Endodermal cell (in vitro differentiated cells): Measurements from ENCODE around the gene CASZ1. TPM values are rescaled to one million over a fixed set of nuclear protein-coding genes. Genes with fewer than 3 reads are reported as not detected.

Source experiments
- DNase-seq: peaks from one replicate; pipeline ENCODE4 v3.0.0-alpha.2; 2017
- H3K27ac ChIP-seq: 2 replicates; pipeline ENCODE4 v1.5.1; 2013; ENCODE audit warnings: mild to moderate bottlenecking, low read depth, low read length, moderate library complexity
- H3K27me3 ChIP-seq: 2 replicates; pipeline ENCODE4 v1.6.1; 2013; ENCODE audit warnings: mild to moderate bottlenecking, low read length, moderate library complexity; ENCODE audit not compliant: insufficient read depth, control insufficient read depth, poor library complexity, severe bottlenecking
- H3K36me3 ChIP-seq: 2 replicates; pipeline ENCODE4 v1.7.0; 2013; ENCODE audit warnings: mild to moderate bottlenecking, low read length, moderate library complexity; ENCODE audit not compliant: control insufficient read depth, insufficient read depth
- H3K4me1 ChIP-seq: one replicate; pipeline ENCODE4 v1.7.0; 2013; ENCODE audit warnings: low read length; ENCODE audit not compliant: control insufficient read depth, insufficient read depth
- H3K4me3 ChIP-seq: 2 replicates; pipeline ENCODE4 v1.5.1; 2013; ENCODE audit warnings: mild to moderate bottlenecking, low read length, moderate library complexity
- H3K9ac ChIP-seq: 2 replicates; pipeline ENCODE4 v1.6.1; 2013; ENCODE audit warnings: mild to moderate bottlenecking, low read length, moderate library complexity; ENCODE audit not compliant: poor library complexity, severe bottlenecking; ENCODE audit errors: extremely low read depth
- H3K9me3 ChIP-seq: 2 replicates; pipeline ENCODE4 v1.6.1; 2013; ENCODE audit warnings: mild to moderate bottlenecking, low read length, moderate library complexity; ENCODE audit not compliant: control insufficient read depth
- H3K27ac Mint-ChIP-seq: 2 replicates; pipeline ENCODE4 v1.8.0; 2020; ENCODE audit warnings: mixed read lengths
- H3K27me3 Mint-ChIP-seq: 2 replicates; pipeline ENCODE4 v1.8.0; 2021; ENCODE audit warnings: mild to moderate bottlenecking, mixed read lengths; ENCODE audit not compliant: insufficient read depth
- H3K36me3 Mint-ChIP-seq: 2 replicates; pipeline ENCODE4 v1.8.0; 2020; ENCODE audit warnings: low read depth, mixed read lengths
- H3K4me1 Mint-ChIP-seq: 2 replicates; pipeline ENCODE4 v1.8.0; 2020; ENCODE audit warnings: mixed read lengths
- H3K4me3 Mint-ChIP-seq: 2 replicates; pipeline ENCODE4 v1.8.0; 2020; ENCODE audit warnings: mild to moderate bottlenecking, moderate library complexity, mixed read lengths
- H3K9me3 Mint-ChIP-seq: 2 replicates; pipeline ENCODE4 v1.8.0; 2020; ENCODE audit warnings: mild to moderate bottlenecking, mixed read lengths
- WGBS, 2 experiments: methylation state at CpG; one replicate each; pipeline versions ENCODE4 v1.1.5 to v1.1.7; 2013; ENCODE audit warnings: missing lambda C conversion rate in 2 of 2, mixed read lengths in 1 of 2; ENCODE audit not compliant: insufficient coverage in 1 of 2, insufficient read length in 1 of 2; 5-methylcytosine and 5-hydroxymethylcytosine counted together
- total RNA-seq, 2 donors: library from RNA; stranded (reverse); fragmentation: NEBNext Ultra II Directional in 1 of 2; extraction: Animal tissue kit (Norgen Biotek cat#: 25700) in 1 of 2; gene quantifications; 2 replicates in 1 of 2; 3 replicates in 1 of 2; pipeline ENCODE4 v1.2.1, GENCODE V29; 2021
- TF ChIP-seq, protein P1 (sequence below): fragments of 200-600 bp; sonication (generic); conservative IDR thresholded peaks from 2 replicates; pipeline ENCODE4 v1.5.0; 2021; ENCODE audit warnings: antibody characterized with exemption, mild to moderate bottlenecking

The CASZ1 gene
- total RNA-seq, 2 donors from 2014 or later = 3.5 to 5.9 TPM

DNA sequence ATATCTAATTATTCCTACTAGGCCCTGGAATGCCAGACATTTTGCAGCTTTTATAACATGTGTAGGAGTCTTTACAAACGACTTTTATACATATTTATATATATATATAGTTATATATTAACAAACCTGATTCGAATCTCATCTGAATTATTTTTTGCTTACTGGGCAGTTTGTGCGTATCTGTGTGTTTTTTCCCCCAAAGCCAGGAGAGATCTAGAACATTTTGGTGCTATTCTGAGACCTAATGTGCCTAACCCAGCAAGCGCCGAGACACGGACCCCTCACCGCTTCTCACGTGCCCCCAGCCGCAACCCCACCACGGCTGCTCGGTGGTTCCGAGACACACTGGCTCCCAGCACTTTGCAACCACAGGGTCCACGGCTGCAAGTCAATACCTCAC, 54.8 kb downstream of the CASZ1 start:
- TF ChIP-seq, protein P1, sequence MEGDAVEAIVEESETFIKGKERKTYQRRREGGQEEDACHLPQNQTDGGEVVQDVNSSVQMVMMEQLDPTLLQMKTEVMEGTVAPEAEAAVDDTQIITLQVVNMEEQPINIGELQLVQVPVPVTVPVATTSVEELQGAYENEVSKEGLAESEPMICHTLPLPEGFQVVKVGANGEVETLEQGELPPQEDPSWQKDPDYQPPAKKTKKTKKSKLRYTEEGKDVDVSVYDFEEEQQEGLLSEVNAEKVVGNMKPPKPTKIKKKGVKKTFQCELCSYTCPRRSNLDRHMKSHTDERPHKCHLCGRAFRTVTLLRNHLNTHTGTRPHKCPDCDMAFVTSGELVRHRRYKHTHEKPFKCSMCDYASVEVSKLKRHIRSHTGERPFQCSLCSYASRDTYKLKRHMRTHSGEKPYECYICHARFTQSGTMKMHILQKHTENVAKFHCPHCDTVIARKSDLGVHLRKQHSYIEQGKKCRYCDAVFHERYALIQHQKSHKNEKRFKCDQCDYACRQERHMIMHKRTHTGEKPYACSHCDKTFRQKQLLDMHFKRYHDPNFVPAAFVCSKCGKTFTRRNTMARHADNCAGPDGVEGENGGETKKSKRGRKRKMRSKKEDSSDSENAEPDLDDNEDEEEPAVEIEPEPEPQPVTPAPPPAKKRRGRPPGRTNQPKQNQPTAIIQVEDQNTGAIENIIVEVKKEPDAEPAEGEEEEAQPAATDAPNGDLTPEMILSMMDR = no peak
- Mint-ChIP-seq H3K4me3 (no peak overlapping the region), H3K9me3 (no peaks in the 10 kb centered on the region), H3K27me3 (peaks cover 2% of the 10 kb centered on the region), H3K36me3 (no peaks in the 10 kb centered on the region), H3K4me1 (peaks cover 4% of the 10 kb centered on the region), H3K27ac (no peak overlapping the region)
- H3K27me3 ChIP-seq = no peaks in the 10 kb centered on the region
- WGBS, 2 experiments = 95 to 97% methylated on average over 11 to 12 of the region's 13 CpGs
- no peaks in the 10 kb centered on the region for H3K9me3 ChIP-seq
- DNase-seq = no peak
- H3K9ac ChIP-seq = no peak overlapping the region
- H3K36me3 ChIP-seq = no peaks in the 10 kb centered on the region
- no peak overlapping the region for H3K4me3 ChIP-seq
- H3K27ac ChIP-seq = no peak overlapping the region
- no peaks in the 10 kb centered on the region for H3K4me1 ChIP-seq

DNA sequence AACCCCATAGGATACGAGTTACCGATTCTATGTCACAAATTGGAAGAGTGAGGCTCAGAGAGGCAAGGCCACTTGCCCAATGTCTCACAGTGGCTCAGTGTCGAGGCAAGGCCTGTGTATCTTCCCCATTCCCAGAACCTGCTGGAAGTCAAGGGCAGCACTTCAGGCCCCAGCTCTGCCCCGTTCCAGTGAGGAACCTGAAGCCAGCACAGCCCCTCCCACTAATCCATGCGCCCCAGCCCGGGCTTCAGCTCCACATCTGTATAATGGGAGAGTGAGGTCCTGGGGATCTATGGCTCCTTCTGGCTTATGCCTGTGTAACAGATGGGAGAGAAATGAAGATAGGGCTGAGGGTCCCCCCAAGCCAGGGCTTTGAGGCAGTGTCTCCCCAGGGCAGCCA, 56.3 kb downstream of the CASZ1 start:
- Mint-ChIP-seq H3K4me3 (no peak overlapping the region), H3K9me3 (no peaks in the 10 kb centered on the region), H3K27me3 (peaks cover 2% of the 10 kb centered on the region), H3K36me3 (no peaks in the 10 kb centered on the region), H3K4me1 (peaks cover 4% of the 10 kb centered on the region), H3K27ac (no peak overlapping the region)
- Histone ChIP-seq H3K9ac (no peak overlapping the region), H3K4me1 (no peaks in the 10 kb centered on the region), H3K9me3 (no peaks in the 10 kb centered on the region), H3K36me3 (no peaks in the 10 kb centered on the region), H3K27me3 (no peaks in the 10 kb centered on the region), H3K4me3 (no peak overlapping the region), H3K27ac (no peak overlapping the region)
- TF ChIP-seq, protein P1 = no peak
- no peak for DNase-seq
- 88 to 90% methylated on average over 4 to 6 of the region's 6 CpGs for WGBS, 2 experiments

DNA sequence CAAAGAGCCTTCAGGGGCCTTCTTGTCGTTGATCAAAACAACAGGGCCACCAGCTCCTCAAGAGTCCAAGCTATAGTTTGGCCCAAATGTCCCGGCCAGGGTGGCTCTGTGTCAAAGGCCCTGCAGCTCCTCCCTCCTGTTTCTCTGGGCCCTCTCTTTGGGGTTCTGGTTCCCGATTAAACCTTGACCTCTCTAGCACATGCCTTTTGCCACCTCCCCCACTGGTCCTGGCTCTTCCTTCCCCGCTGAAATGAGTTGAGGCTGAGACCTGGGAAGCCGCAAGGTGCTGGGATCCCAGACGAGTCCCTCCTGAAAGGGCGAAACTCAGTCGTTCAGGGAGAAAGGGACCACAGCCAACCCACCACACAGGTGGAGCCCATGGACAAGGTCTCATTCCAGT, 56.9 kb downstream of the CASZ1 start:
- 90 to 94% methylated on average over 3 to 8 of the region's 8 CpGs for WGBS, 2 experiments
- no peak for DNase-seq
- H3K36me3 Mint-ChIP-seq = no peaks in the 10 kb centered on the region

More for the DNA sequence above, 56.9 kb downstream of the CASZ1 start:
- no peak overlapping the region for H3K4me3 ChIP-seq
- H3K27me3 Mint-ChIP-seq = peaks cover 2% of the 10 kb centered on the region
- H3K27ac Mint-ChIP-seq = no peak overlapping the region
- H3K9me3 ChIP-seq = no peaks in the 10 kb centered on the region
- H3K4me1 Mint-ChIP-seq = peaks cover 6% of the 10 kb centered on the region
- no peaks in the 10 kb centered on the region for H3K9me3 Mint-ChIP-seq
- no peaks in the 10 kb centered on the region for H3K27me3 ChIP-seq
- H3K36me3 ChIP-seq = no peaks in the 10 kb centered on the region
- H3K27ac ChIP-seq = no peak overlapping the region
- H3K4me1 ChIP-seq = no peaks in the 10 kb centered on the region
- H3K4me3 Mint-ChIP-seq = no peak overlapping the region
- TF ChIP-seq, protein P1 = no peak
- no peak overlapping the region for H3K9ac ChIP-seq
